Nucleus accumbens (tissue), 56 donors: ENCODE measurements around the gene COL16A1.

Experiments
- DNase-seq, 56 donors: peaks; one replicate each; lab custom pipeline; 2025; lab: John Stamatoyannopoulos, UW

The COL16A1 gene

DNA sequence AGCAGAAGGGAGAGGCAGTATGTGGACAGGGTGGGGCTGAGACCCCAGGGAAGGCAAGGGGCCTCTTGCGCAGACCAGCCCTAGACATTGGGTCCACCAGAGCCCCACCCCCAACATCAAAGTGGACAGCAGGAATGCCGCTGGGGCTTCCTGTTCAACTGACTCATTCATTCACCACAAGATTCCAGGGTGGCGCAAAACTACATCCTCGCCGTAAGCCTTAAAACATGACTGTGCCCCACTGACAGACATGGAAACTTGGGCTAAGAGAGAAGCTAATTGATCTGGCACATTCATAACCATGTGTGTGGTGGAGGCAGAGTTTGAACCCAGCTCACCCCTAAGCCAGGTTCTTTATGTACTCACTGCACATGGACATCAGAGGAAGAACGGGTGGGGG, 14.0 kb downstream of the COL16A1 start:
- no peak for DNase-seq

- DNase-seq = no peak
Observed at GRCh38 chr1:31689379-31689778, 14.4 kb downstream of the COL16A1 start.

- DNase-seq = no peak
Observed at GRCh38 chr1:31688233-31688918, 15.4 kb downstream of the COL16A1 start.

DNA sequence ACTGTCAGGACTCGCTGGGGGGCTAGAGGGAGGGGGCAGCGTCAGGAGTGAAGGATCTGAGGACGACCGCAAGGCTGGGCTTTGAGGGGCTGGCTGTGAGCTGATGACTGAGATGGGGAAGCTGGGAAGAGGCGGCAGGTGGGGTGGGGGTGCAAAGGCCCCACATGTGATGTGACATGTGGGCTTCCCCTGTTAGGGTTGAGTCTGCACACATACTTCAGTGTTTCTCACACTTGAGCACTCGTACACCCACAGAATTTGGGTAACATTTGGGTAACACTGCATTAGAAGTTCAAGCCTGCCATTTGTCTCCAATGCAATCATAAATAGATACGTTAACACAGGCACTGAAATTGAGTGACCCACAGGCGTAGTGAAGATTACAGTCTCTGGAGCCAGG, 16.2 kb downstream of the COL16A1 start:
- no peak for DNase-seq

- no peak for DNase-seq
Observed at GRCh38 chr1:31685795-31686194, 18.0 kb downstream of the COL16A1 start.

- DNase-seq = no peak
Observed at GRCh38 chr1:31683997-31684396, 19.8 kb downstream of the COL16A1 start.

DNA sequence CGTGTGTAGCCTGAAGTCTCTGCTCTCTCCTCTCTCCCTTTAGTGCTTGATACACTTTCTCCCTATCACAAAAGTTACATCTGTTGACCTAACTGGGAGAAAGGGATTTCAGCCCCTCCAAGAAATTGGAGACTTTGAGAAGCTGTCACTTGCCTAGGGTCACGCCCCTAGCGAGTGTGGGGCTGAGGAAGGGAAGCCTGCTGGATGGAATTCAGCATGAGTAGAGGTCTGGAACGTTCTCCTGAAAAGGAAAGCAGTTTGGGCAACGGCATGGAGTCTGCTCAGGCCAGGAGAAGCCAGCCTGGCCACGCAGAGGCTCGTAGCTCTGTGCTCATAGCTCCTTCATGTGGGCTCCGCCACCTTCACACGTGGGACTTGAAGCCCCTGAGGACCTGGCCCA, 22.4 kb downstream of the COL16A1 start:
- no peak for DNase-seq

GRCh38 chr1:31679676-31680230, 24.1 kb downstream of the COL16A1 start:
- no peak for DNase-seq

GRCh38 chr1:31679091-31679490, 24.7 kb downstream of the COL16A1 start:
- no peak for DNase-seq

DNA sequence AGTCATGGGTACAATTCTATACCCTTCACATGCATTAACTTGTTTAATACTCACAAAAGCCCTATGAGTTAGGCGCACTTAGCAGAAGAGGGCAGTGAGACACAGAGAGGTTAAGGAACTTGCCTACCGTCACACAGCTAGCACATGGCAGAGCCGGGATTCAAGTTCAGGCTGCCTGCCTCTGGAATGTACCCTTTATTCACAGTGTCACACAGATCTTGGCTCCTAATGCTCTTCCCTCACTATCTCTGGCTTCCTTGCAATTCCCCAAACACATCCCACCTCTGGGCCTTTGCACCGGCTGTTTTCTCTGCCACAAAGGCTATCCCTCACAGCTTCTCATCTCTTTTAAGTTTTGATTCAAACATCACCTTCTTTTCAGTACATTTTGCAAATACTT, 25.1 kb downstream of the COL16A1 start:
- DNase-seq = no peak

DNA sequence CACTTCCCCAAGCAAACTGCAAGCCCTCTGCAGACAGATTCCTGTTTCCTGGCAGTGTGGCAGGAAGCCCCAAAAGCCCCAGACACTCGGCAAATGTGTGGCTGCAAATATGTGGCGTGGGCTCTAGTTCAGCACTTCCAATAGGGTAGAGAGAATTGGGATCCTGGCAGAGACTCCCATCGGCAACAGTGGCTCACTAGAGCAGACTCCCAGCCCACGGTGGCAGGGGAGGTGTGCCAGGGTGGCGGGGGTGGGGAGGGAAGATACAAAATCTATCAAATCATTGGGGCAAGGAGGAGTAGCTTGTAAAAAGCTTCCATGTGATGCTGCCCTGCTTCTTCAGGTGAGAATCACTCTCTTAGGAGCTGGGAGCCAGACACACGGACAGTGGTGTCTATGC, 25.9 kb downstream of the COL16A1 start:
- DNase-seq = peak in 4 of 56 donors; percentile 10 to 29 (median 18)

DNA sequence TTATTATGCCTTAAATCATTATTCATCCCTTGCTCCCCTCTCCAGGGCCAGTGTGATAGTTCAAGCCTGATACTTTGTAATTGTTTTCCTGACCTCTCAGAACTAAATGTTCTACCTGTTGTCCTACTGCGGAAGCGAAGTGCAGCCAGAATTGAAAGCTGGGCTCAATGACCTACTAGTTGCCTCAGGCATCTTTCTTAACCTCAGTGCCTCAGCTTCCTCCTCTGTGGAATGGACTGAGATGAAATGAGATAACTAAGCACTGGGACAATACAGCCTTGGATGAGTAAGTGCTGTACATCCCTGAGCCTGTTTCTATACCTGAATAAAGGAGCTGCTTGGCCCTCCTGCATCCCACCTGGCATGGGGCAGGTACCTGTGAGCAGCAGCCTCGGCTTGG, 26.4 kb downstream of the COL16A1 start:
- no peak for DNase-seq

- DNase-seq = no peak
Observed at GRCh38 chr1:31675756-31676155, 28.1 kb downstream of the COL16A1 start.

DNA sequence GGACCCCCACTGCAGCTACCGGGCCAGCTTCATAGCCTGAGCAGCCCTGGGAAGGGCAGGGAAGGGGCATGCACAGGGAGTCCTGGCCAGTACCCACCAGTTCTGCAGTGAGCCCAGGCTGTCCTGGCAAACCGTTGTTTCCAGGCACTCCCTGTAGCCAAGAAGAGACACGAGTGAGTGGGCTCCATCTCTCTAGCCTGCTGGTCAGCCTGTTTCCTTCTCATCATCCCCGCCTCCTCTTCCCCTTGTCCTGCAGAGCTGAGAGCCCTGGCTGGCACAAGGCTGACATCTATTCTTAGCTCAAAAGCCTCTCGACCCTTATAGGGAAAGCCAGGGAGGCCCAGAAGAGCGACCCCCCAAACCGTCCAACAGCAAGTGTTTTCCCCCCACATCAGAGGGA, 28.7 kb downstream of the COL16A1 start:
- no peak for DNase-seq

GRCh38 chr1:31674626-31675025, 29.2 kb downstream of the COL16A1 start:
- peak in 1 of 56 donors; percentile 4 for DNase-seq

- DNase-seq = no peak
Observed at GRCh38 chr1:31673433-31673832, 30.4 kb downstream of the COL16A1 start.

DNA sequence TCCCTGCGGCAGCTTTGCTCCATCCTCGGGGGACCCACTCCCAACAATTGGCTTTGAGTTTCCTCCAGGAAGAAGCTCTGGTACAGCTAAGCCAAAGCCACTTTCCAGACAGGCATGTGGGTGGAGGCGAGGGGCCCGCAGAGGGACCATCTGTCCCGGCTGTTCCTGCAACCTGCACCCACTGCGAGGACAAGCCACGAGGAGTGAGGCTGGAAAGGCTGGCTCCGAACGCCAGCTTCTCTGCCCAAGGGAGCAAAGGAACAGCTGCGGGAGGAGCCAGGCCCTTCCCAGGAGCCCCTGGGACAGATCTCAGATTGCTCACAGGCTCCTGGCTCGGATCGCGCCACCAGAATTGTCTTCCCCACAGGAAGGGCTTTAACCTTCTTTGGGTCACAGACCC, 30.8 kb downstream of the COL16A1 start:
- no peak for DNase-seq

DNA sequence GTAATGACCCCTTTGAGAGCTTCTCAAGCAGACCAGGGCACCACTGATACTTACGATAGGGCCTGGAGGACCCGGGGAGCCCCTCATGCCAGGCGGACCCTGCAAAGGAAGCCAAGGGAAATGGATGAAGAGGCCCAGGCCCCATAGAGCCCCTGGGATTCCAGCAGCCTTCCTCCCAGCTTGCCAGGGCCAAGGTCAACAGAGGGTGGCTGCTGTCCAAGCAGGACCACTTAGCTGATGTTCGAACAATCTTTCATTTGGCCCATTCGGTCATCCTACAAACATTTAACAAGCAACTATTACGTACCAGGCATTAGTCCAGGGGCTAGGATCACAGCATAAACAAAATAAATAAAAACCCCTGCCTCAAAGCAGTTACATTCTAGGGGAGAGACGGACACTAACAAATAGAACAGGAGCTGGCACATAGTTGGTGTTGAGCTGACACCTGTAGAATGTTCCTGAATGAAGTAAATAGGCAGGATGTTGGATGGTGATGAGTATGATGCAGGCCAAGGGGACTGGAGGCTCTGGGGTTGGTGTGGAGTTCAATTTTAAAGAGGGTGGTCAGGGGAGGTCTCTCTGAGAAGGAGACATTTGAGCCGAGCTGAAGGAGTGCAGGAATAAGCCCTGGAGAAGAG, 32.1 kb downstream of the COL16A1 start:
- no peak for DNase-seq

DNA sequence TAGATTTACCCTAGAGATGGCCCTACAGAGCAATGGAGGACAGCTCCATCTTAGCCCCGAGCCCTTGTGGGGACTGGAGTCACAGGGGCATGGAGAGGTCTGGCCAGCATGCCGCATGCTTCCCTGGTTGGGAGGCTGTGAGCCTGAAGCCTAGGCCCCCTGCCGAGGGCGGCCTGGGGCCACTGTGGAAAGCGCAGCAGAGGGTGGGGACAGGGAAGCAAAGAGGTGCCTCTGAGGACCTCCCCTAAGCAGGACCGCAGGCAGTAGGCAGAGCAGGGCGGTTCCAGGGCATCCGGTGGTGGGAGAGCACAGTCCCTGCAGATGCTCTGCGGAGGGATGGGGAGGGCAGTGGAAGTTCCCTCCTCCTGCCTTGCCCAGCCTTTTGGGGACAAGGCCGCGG, 32.7 kb downstream of the COL16A1 start:
- no peak for DNase-seq

DNA sequence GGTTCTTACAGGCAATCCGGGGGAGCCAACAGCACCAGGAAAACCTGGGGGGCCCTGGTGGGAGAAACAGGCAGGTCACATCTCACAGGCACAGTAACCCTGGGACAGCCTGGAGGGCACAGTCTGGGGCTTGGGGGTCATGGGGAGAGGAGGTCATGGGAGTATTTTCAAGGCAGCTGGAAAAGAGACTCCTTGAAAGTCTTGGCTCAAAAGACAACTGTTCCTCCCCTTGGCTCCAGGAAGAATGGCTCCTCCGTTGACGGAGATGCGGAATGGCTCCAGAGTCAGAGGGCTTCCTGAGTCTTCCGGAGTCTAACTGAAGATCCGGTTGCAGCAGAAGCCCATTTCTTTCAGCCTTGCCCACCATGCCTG, 33.2 kb downstream of the COL16A1 start:
- peak in 1 of 56 donors; percentile 11 for DNase-seq

DNA sequence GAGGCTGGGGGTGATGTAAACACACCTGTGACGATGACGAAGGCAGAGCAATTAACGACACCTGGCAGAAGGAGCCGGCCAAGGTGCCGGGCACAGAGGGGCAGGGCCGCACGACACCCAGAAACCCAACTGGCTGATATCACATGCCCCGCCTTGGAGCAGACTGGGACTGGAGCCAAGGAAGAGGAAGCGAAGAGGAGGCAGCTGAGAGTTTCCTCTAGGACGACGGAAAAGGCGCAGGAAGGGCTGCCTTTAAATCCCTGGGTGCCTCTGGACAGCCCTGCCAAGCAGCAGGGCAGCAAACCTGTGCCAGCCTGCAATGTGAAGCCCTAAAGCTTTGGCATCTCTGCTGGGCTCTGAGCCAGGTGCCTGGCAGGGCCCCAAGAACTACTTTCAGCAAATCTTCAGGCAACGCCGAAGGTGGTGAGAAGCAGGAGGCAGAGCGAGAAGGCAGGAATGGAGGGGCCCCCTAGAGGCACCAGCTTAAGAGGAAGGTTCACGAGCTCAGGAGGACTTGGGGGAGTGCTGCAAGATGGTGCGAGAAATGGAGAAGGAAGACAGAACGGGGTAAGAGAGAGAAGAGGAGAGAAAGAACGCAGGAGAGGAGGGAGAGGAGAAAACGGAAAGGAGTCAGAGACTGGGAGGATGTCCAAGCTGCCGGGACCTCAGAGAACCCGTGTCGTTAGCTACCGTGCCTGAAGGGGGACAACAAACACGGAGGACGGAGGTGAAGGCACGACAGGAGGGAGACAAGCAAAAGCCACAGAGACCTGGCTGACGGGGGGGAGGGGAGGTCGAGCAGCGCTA, 33.8 kb downstream of the COL16A1 start:
- peak in 52 of 56 donors; percentile 11 to 88 (median 50) for DNase-seq
